T-helper 1 cell treated with Interleukin-12 subunit alpha and Interleukin-12 subunit beta and Interleukin-4 antibody, amounts not matched to agents 30 ng/mL and 1 ng/mL, for 36 hours (primary cell): ENCODE measurements around the gene SLC52A3. TPM values are rescaled to one million over a fixed set of nuclear protein-coding genes. Genes with fewer than 3 reads are reported as not detected.
"Not testable (repeated sequence)": the region's sequence is repeated elsewhere in the genome, so short reads cannot be mapped to it uniquely, and the experiment has no call there.

Source experiments
- intact Hi-C: fragments of 100-400 bp; cut with micrococcal nuclease; formaldehyde crosslinking; loops from one replicate; pipeline ENCODE4 v1.15.1; 2024
- total RNA-seq: library from RNA; stranded (reverse); gene quantifications from 2 replicates; pipeline ENCODE4 v1.2.3, GENCODE V29; 2022

SLC52A3 gene
- total RNA-seq: not detected in 2 replicates

DNA sequence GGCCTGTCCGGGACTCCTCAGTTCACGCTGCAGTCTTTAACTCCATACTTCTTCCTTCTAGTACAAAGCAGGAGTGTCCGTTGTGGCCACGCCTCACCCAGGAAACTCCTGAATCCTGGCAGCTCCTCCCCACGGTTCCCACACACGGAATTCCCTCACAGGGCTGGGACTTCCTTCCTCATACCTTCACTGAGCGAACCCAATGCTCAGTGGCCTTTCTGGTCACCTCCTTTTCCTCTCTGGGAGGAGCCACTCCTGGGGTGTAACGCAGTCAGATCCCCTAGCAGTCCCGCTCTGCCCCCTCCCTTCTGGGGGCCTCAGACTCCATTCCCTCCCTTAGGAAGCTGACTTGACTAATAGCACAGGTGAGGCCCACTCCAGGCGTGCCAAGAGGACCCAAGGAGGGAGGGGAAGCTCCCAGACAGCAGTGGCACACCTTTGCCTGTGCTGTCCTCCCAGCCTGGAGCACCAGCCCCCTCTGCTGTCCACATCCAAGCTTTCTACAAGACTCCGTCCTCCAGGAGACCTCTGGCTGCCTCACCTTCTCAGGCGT is at the start of gene SLC52A3:
TSS of gene SLC52A3 (minus strand) at position 75 of the 553 bp plus-strand sequence. CDS start 2,726 bp downstream, outside the sequence.
- intact Hi-C loops: no loop called here

DNA sequence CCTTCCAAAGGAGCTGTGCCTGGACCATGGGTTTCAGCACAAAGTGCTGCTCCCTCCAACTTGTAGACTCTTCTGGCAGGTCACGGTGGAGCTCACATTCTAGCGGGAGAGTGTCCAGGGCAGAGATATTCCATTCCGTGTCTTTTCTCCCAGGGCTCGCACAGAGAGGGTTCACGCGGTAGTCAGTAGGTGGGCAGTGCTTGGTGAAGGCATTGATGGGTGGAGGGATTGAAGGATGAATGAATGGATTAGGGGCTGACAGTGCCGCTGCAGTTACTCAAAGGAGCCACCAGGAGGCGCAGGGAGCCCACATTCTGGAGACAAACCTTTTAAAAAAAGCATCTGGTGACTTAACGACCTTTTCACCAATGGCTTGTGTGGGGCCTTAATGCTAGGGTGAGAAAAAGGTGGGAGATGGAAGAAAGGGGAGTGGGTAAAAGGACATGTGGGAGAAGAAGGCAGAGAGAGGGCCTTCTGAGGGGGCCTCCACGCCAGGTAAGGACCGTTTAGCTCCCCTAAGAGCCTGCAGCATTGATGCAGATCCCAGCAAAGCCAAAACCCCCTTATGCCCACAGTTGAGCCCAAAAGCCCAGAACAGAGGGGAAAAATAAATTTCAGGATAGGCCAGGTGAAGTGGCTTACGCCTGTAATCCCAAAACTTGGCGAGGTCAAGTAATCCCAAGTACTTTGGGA is 47.8 kb upstream of the SLC52A3 start:
- intact Hi-C loops: loop anchor here (1.0 to 10.0 kb wide), 6 partner anchors 71 to 397 kb away; partner anchors contain the start of gene TMEM74B

DNA sequence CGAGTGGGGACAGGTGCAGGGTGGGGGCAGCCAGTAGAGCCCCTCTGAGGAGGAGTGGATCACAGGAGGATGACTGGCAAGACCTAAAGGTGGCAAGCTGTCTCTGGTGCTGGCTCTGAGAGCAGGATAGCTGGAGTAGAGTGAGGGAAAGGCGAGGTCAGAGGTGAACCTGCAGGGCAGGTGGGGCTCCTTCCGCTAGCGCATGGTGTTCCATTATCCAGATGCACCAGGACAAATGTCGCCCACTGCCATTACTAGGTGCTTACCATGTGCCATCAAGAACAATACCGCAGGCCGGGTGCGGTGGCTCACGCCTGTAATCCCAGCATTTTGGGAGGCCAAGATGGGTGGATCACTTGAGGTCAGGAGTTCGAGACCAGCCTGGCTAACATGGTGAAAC is 46.9 kb upstream of the SLC52A3 start:
- intact Hi-C loops: loop anchor here (5.0 to 10.0 kb wide), 2 partner anchors 72 to 370 kb away; partner anchors contain the start of gene TMEM74B

DNA sequence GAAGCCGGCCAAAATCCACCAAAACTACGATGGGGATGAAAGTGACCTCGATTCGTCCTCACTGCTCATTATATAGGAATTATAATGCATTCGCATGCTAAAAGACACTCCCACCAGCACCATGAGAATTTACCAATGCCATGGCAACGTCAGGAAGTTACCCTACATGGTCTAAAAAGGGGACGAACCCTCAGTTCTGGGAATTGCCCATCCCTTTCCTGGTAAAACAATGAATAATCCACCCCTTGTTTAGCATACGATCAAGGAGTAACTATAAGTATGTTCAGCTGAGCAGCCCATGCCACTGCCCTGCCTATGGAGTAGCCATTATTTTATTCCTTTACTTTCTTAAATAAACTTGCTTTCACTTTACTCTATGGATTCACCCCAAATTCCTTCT is 45.1 kb upstream of the SLC52A3 start:
- intact Hi-C loops: loop anchor here (10.0 kb wide), 1 partner anchor 371 kb away; the partner anchor contains the start of gene TMEM74B

DNA sequence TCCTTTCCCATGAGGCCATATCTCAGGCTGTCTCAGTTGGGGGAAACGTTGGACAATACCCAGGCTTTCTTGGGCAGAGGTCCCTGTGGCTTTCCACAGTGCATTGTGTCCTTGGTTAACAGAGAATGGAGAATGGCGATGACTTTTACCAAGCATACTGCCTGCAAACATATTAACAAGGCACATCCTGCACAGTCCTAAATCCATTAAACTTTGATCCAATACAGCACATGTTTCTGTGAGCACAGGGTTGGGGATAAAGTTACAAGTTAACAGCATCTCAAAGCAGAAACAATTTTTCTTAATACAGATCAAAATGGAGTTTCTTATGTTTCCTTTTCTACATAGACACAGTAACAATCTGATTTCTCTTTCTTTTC is 44.1 kb upstream of the SLC52A3 start:
- intact Hi-C loops: loop anchor here (10.0 kb wide), 1 partner anchor 372 kb away; the partner anchor contains the start of gene TMEM74B

DNA sequence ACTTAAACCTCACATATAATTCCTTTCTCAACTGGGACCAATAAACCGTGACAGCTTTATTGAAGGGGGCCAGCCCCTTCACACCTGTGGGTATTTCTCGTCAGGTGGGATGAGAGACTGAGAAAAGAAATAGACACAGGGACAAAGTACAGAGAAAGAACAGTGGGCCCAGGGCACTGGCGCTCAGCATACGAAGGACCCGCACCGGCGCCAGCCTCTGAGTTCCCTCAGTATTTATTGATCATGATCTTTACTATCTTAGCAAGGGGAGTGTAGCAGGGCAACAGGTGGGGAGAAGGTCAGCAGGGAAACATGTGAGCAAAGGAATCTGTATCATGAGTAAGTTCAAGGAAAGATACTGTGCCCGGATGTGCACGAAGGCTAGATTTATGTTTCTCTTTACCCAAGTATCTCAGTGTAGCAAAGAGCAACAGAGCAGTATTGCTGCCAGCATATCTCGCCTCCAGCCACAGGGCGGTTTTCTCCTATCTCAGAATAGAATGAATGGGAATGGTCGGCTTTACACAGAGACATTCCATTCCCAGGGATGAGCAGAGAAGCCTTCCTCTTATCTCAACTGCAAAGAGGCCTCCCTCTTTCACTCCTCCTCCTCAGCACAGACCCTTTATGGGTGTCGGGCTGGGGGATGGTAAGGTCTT is 43.6 kb upstream of the SLC52A3 start:
- intact Hi-C loops: loop anchor here (10.0 kb wide), 1 partner anchor 373 kb away; the partner anchor contains the start of gene TMEM74B

DNA sequence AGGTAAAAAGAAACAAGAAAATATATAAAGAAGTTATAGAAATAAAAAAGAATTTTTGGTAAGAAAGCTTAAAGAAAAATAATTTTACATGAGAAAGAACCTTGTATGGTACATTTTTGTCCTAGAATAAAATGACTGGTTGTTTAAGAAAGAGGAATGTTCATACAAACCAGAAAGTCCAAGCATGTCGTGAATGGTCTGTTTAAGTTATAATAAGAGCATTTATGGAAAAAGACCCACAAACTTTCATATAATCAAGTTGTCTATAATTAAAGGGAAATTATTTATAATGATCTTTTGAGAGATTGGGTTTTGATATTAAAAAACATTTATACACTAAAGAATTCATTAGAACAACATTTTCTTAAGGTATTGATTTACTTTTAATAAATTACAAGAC is 37.4 kb upstream of the SLC52A3 start:
- intact Hi-C loops: no loop called here

DNA sequence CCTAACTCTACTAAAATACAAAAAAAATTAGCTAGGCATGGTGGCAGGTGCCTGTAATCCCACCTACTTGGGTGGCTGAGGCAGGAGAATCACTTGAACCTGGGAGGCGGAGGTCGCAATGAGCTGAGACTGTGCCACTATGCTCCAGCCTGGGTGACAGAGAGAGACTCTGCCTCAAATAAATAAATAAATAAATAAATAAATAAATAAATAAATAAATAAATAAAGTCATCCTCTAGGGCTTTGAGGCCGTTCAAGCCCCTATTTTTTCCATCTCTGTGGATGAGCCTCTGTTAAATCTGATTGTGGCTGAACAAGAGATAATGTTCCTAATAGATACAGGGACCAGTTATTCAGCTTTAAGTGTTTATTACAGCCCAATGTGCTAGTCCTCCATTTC is 33.4 kb upstream of the SLC52A3 start:
- intact Hi-C loops: no loop called here

DNA sequence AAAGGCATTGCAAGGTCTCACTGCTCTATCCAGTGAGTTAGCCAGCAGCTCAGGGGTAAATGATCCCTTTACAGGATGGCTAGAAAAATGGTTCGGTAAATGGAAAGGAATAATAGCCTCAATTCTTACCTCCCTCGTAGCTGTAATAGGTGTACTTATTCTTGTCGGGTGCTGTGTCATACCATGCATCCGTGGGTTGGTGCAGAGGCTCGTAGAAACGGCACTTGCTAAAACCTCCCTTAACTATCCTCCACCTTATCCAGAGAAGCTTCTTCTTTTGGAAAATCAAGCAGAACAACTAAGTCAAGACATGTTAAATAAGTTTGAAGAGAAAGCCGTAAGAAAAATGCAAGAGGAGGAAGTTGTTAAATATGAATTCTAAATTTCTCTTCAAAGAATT is 31.7 kb upstream of the SLC52A3 start:
- intact Hi-C loops: not testable (repeated sequence)

DNA sequence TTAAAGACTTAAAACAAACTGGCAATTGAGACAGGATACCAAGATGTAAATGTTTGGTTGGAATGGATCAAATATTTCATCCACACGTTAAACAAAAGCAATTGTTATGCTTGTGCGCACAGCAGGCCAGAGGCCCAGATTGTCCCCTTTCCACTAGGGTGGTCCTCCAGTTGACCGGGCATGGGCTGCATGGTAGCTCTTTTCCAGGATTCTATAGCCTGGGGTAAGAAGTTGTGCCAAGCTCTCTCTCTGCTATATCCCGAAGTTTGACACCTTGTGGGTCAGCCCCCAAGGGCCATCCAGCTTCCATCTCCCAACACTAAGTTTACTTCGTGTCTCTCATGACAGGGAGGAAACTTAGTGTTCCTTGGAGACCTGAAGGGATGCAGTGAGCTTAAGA is 30.4 kb upstream of the SLC52A3 start:
- intact Hi-C loops: not testable (repeated sequence)

DNA sequence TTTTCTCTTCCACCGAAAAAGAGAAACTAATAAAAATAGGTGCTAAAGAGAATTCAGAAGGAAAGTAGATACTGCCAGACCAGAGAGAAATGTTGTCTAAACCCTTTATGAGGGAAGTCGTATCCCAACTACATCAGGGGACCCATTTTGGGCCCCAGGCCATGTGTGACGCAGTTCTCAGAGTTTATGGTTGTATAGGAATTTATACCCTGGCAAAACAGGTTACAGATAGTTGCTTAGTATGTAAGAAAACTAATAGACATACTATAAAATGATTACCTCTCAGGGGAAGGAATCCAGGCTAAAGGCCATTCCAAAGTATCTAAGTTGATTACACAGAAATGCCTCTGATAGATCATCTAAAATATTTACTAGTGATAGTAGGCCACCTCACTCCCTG is 28.6 kb upstream of the SLC52A3 start:
- intact Hi-C loops: no loop called here

DNA sequence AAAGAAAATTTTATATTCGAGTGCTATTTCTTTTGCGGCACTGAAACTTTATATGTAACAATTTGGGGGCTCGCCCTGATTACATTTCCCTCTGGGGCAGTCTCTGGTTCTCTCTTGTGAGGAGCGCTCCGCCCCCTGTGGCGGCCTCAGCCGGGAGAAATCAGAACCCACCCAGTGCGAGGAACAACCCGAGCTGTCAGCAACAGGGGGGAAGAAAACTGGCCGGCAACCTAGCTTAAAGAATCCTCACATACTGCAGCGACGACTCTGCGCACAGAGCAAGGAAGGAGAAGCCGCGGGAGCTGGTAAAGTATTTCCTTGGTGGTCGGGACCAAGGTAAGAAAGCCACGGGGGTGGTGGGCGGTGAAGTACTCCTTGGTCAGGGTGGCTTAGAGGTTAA is 23.9 kb upstream of the SLC52A3 start:
- intact Hi-C loops: no loop called here

DNA sequence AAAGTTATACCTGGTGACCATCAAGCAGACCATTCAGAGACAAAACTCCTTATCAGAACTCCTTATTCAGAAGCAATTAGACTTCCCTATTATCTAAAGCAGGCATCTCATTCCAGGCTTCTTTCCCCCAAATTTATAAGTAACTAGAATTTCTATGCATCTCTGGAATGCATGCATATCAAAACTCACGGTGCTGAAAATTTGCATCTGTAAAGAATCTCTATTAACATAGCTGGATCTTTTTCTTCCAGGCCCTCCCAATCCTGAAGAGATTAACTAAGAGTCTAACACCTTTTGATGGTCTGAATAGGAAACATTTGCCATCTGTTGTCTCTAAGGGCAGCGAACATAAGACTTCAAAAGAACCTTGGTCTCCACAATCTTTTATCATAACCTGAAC is 22.8 kb upstream of the SLC52A3 start:
- intact Hi-C loops: no loop called here

DNA sequence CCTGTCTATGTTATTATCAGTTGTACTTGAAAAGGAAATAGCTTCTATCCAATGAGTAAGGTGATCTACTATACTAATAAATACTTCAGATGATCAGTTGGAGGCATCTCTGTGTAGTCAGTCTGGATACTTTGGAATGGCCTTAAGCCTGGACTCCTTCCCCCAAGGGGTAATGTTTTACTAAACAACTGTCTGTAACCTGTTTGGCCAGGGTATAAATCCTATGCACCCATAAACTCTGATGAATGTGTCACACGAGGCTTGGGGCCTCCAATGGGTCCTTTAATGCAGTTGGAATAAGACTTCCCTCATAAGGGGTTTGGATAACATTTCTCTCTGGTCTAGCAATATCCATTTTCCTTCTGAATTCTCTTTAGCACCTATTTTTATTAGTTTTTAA is 19.5 kb upstream of the SLC52A3 start:
- intact Hi-C loops: no loop called here

DNA sequence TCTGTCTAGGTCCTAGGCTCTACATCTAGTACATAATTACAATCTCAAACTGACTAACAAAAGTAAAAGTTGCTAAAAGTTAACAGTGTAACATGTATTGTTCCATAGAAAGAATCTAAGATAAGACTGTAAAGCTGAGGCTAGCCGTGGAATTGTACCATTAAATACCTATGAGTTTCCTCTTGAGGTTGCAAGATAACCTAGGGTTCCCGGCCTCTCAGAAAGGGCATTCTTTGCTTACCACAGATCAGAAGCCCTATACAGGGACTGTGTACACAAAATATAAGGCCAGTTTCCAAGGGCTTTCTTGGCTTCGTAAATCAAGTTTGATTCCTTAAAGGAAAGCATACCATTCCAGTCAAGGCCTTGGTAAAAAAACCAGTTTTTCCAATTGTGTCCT is 11.5 kb upstream of the SLC52A3 start:
- intact Hi-C loops: no loop called here

DNA sequence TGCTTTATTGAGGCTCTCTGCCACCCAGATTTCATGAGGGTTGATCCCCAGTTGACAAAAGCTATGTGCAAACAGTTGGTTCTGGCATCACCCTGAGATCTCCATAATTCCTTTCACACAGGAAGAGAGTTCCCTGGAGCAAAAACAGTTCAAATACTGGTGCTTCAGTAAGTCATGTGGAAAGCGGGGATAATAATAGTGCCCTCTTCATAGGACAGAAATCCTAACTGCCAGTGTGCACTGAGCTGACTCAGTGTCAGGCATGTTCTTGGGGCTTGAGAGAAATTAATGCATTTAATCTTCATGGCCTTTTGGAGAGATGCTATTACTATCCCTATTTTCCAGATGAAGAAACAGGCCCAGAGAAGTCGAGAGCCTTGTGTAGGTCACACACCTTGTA is 7.9 kb upstream of the SLC52A3 start:
- intact Hi-C loops: no loop called here

DNA sequence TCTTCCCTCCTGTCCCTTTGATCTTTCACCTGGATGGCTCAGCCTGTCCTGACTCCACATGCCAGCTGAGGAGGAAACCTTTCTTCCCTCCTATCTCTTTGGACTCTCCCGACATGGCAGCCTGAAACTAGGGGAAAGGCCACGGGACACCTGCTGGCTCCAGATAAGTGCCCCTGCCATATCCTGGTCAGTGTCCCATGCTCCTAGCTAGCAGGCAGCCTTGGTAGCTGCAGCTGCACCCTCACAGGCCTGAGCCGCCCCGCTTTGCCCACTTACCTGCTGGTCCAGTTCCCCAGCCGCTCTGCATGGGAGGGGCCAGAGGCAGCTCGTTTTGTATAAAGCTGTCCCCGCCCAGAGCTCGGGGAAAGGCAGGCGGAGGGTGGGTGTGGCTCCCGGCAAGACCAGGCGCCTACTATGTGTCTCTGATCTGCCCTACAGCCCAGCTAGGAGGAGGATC is 7.4 kb upstream of the SLC52A3 start:
- intact Hi-C loops: no loop called here

DNA sequence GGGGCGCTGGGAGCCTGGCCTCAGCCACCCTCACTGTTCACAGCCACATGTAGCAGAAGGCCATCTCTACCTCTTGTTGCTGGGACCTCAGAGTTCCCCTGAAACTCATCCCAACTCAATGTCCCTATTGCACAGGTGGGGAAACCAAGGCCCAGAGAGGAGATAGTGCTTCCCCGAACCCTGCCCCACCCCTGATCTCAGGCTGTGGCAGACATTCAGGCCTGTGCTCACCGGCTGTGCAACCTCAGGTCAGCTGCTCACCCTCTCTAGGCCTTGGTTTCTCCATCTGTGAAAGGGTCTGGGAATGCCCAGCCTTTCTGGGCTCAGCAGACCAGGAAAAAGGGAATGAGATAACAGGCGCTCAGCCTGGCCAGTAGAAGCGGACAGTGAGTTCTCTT is 6.4 kb upstream of the SLC52A3 start:
- intact Hi-C loops: no loop called here

DNA sequence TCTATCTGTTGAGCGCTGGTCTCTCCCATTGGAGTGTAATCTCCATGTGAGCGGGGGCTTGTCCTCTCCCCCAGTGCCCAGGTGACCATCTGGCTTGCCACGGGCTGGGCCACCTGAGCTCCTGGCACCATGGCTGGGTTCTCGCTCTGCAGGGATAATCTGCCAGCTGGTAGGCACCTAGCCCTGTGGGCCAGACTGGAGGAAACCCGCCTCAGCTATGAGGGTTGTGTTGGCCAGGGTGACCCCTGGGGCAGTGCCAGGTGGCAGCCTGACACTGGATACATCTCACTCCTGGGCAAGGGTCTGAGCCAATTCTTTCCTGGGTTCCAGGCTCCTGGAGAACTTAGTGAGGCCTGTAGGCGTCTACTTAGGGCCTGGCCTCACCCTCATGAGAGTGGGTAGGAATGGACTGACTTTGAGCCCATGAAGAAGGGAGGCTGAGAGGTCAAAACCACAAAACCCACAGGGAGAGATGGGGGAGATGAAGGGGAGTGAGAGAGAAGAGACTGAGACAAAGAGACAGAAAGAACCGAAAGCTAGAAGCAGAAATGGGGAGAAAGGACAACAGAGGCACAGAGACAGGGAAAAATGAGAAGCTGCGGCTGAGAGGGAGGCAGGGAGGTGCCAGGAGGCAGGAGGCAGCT is 5.8 kb upstream of the SLC52A3 start:
- intact Hi-C loops: no loop called here

DNA sequence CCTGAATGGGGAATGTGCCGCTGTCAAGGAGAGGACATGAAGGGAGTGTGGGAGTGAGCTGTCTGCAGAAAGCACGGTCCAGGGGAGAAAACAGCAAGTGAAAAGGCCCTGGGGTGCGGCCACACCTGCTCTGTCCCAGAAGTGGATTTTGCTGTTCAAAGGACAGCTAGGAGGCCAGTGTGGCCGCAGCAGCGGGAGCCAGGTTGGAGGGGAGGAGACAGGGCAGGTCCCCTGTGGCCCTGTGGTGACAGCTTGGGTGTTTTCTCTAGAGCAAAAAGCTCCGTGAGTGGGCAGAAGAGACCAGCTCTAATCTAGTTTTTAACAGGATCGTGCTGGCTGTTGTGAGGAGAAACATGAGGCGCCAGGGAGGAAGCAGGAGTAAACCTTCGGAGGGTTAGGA is 4.5 kb upstream of the SLC52A3 start:
- intact Hi-C loops: no loop called here

DNA sequence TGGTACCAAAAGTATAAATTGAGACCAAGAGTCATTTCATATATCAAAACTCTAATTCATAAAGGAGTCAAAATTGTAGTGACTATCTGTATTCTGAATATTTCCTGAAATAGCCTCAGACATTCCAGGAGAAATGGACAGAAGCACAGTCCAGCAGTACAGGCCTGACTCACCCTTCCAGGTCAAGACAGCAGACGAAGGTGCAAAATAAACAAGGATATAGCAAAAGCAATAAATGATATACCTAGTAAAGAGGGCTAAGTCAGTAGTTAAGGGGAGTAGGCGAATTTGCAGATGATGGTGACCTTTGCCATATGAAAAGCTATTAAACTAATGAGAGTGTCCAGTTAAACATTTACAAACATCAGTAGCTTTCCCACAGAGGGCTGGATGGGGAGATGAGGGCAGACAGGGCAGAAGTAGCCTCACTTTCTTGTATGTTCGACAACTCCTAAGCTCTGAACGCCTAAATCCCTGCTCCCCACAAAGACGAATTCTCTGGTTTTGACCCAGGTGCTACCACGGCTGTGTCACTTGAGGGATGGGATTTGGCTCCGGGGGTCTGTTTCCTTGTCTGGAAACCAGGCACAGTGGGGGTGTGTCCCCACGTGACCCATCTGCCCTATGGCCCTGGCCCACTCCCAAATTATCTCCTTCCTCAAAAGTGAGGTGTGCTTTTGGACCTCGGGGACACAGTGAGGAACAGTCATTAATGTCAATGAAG is 3.6 kb upstream of the SLC52A3 start:
- intact Hi-C loops: no loop called here
